Midbrain (tissue), 1 donor: ENCODE data around the gene BBIP1.

Experiments
- DNase-seq: peaks from one replicate; lab custom pipeline; 2025; lab: John Stamatoyannopoulos, UW

Gene BBIP1, protein sequence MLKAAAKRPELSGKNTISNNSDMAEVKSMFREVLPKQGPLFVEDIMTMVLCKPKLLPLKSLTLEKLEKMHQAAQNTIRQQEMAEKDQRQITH

DNA sequence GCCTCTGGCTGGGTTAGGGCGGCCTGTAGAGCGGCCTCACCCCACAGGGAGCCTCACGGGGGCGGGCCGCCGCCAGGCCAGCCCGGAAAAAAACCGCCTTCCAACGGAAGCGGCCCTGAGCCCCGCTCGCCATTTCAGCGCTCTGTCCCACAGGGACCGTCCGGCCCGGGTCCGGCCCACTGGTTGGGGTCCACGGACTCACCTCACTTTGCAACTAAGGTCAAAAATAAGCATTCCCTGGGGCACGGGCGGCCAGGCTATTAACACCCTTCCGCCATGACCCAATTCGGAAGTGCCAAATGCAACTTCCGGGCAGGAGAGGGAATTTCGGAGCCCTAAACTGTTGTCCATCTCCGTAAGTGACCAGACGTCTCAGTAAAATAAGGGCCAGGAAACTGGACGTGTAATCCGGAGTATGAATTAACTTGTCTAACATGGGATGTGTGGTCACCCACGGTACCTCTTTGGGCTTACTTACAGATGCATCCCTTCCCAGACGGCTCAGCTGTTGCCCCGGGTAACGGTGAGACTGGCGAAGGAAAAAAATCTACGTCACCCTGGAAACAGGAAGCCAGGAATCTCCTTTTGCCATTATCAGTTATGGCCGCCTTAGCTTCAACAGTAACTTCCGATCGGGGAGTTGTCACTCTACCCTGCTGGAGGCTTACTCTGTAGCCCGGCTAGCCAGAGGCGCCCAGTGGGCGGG lies at the start of gene BBIP1:
Gene BBIP1 (minus strand): TSS at position 538 of the 706 bp plus-strand sequence. CDS start 1,023 bp downstream, outside the sequence.
- peak; percentile 100 for DNase-seq

DNA sequence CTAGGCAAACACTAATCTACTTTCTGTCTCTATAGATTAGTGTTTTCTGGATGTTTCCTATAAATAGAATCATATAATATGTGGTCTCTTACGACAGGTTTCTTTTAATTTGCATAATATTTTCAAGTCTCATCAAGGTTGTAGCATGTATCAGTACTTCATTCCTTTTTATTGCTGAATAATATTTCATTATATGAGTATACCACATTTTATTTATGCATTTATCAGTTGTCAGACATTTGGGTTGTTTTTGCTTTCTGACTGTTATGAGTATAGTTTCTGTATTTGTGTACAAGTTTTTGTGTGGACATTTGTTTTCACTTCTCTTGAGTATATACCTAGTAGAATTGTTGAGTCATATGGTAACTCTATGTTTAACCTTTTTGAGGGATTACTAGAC lies 48.7 kb upstream of the BBIP1 start:
- DNase-seq = no peak

DNA sequence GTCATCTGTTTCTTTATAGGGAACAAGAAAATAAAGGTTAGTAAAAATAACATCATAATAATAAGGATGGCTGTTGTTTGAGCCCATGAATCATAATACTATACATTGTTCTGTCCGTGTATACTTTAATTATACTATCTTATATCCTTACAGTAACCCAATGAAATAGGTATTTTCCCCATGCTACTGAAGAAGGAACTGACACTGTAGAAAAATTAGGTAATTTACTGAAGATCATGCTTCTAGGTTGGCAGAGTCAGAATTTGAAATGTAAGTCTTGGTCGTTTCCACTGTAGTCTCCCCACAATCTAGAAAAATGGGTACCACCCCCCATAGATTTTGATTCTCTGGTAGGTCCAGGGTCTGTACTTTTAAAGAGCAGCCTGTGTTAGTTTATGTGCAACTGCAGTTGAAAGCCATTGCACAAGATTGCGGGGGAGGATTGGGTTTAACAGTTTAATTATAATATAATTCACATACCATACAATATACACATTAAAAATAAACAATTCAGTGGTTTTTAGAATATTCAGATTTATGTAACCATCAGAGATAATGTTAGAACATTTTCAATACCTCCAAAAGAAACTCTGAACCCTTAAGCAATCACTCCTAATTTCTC lies 48.1 kb upstream of the BBIP1 start:
- no peak for DNase-seq

DNA sequence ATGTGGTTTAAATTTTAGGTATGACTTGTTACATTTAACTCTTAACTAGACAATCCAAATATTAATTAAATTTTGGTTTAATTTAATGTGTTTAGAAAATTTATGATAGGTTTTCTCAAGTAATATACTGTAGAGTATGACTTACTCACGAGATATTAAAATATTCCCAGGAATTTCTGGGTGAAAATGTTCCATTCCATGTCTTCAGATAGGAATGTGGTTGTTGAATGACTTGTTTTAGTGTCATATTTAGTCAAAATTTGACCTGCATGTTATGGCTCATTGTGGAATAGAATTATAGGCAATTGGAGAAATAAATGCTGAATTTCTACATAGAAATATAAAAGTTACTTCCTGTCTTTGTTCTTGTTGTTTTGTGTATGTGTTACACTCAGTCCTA lies 47.2 kb upstream of the BBIP1 start:
- DNase-seq = no peak

DNA sequence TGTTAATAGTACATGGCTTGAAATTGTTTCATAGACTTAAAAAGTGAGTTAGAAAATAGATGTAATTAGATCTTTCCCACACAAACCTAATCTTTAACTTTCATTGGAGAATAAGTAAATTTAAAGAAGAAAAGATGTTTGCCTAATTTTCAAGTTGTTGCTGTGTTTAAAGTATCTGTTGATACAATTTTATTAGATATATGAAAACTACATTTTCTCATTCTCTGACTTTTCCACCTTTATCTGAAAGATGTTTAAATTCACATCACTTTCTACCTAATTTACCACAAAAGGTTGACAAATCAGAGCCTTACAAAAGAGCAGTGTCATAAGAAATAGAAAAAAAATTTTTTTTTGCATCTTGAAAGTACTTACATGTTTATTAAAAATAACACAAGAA lies 46.2 kb upstream of the BBIP1 start:
- DNase-seq = no peak

DNA sequence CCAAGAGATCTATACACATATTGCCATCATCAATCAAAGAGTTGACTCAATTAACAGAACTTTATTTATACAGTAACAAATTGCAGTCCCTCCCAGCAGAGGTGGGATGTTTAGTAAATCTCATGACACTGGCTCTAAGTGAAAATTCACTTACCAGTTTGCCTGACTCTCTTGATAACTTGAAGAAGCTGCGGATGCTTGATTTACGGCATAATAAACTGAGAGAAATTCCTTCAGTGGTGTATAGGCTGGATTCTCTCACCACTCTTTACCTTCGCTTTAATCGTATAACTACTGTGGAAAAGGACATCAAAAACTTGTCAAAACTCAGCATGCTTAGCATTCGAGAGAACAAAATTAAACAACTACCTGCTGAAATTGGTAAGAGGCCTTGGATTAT lies 45.7 kb upstream of the BBIP1 start:
- no peak for DNase-seq

DNA sequence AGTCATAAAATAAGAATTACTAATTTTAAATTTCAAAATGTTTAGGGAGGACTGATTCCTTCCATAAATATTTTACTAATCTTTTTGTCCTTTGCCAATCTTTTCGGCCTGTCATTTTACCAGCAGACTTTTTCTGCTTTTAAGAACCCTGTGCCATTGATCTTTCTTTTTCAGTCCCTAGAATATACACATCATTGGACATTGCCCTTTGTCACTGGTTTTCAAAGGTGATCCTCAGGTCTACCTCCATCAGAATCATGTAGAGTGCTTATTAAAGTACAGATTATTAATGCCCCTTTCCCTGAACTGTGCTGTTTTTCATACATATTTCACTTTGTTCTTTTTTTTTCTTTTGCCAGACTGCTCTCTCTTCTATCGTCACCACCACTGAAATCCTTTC lies 44.2 kb upstream of the BBIP1 start:
- DNase-seq = no peak

DNA sequence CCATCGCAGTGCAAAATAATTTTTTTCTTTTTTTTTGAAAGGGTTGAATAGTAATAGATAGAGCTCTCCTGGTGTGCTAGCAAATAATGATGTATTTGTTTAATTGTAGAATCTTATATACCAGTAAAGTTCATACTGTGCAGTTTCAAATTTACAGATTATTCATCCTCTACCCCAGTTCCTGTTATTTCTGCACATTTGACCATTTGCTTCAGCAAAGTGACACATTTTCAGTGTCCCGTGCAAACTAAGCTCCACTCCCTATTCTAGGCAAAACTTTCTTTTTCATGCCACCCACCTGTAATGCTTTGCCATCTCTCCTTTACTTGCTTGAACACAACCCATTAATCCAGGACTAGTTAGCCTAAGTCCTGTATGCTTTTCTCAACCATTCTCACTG lies 43.5 kb upstream of the BBIP1 start:
- DNase-seq = no peak

DNA sequence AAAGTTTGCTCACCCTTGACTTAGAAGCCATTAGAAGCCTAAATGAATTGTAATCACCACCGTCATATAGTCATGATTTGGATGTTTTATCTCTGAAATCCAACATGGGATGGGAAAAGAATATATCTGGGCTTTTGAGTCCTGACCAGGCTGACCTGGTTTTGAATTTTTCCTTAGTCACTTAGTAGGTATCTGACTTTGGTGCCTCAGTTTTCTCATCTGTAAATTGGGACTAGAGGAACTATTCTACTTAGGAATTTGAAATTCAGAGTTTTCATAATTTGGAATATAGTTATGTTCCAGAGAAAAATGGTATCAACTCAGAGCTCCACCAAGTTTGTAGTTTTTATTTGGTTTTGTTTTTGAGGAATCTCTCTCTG lies 41.3 kb upstream of the BBIP1 start:
- no peak for DNase-seq

DNA sequence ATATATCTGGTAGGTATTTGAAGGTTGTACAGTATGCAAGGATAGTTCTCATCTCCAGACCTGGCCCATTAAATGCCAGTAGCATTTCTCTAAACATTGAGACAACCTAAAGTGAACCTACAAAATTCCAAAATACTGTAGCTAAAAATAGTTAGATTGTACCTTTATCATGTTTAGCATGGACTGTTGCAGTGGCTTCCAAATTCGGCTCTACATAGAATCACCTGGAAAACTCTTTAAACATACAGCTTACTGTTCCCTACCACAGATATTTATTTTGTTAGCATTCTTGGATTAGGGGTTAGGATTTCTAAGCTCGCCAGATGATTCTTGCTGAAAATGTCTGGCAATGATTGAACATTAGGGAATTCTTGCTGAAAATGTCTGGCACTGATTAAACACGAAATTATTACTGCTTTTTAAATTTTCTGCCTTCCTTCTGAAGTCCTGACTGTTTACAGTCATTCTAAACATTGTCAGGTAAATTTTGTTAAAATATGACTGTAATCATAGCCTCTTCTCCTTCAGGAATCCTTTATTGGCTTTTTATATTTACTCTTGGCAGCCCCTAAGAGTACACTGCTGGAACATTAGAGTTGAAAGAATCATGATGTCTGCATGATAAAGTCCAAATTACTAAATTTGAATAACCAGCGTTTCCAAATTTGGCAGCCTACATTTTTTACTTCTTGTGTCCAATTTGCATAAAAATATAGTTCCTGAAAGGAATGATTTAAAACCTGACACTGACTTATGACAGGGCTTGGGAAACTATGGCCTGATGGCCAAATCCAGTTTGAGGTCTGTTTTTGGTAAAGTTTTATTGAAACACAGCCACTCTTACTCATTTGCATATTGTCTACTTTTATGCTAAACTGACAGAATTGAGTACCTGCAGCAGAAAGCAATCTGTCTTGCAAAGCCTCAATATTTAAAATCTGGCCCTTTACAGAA lies 40.7 kb upstream of the BBIP1 start:
- no peak for DNase-seq

DNA sequence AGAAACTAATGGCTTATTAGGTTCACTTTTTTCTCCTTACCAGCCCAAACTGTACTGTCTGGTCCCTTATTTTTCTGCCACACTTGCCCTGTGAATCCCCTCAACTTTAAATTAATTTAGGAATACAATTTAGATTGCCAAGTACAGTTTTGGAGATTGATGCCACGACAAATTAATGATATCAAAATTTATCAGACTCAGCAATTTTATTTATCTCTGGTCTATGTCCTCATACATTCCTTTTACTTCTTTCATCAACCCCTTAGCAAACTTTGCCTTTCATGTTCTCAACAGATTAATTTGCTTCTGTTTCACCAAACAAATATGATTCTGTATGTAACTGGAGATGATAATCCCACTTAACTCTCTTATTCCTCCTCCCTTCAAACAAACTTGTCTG lies 38.6 kb upstream of the BBIP1 start:
- no peak for DNase-seq

DNA sequence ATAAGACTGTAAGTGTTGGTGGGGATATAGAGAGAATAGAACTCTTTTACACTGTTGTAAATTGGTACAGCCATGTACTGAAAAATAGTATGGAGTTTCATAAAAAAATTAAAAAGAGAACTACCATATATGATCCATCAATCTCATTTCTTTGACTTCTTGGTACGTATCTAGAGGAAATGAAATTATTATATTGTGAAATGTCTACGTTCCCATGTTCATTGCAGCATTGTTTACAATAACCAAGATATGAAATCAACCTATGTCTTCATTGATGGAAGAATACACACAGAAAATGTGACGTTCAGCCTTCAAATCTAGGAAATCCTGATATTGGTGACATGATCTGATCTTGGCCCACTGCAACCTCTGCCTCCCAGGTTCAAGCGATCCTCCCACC lies 32.4 kb upstream of the BBIP1 start:
- DNase-seq = no peak

DNA sequence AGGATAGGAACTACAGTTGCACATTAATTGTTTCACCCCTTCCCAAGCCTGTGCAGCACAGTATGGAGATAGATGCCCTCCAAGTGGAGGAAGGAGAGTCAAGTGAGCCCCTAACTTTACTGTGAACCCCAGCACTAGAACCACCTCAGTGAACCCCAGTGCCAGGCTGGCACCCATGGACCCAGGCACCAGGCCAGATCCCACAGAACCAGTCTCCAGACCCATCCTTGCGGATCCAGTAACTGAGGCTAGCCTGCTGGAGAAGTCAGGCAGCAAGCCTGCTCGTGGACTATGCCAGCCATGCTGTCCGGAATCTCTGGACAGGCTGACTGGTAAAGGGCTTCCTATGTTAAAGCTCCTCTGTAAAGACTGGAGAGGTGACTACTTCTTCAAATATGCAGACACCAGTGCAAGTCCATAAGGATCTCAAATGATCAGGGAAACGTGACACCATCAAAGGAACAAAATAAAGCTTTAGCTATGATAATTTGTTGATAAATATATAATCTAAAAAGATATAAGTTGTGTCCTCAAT lies 28.1 kb upstream of the BBIP1 start:
- no peak for DNase-seq

DNA sequence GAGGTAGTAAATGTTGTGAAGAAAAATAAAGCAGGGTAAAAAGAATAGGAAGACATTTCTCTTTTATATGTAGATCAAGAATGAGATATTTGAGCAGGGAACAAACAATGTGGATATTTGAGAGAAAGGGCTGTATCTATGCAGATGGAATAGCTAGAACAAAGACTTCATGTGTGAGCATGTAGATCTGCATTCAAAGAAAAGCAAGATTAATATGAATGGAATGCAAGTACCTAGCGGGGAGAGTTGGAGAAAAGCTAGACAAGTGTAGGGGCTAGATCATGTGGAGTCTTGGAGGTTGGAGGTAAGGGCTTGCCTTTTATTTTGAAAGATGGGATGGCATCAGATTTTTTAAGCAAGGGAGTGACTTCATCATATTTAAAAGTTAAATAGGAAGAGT lies 27.5 kb upstream of the BBIP1 start:
- DNase-seq = no peak

DNA sequence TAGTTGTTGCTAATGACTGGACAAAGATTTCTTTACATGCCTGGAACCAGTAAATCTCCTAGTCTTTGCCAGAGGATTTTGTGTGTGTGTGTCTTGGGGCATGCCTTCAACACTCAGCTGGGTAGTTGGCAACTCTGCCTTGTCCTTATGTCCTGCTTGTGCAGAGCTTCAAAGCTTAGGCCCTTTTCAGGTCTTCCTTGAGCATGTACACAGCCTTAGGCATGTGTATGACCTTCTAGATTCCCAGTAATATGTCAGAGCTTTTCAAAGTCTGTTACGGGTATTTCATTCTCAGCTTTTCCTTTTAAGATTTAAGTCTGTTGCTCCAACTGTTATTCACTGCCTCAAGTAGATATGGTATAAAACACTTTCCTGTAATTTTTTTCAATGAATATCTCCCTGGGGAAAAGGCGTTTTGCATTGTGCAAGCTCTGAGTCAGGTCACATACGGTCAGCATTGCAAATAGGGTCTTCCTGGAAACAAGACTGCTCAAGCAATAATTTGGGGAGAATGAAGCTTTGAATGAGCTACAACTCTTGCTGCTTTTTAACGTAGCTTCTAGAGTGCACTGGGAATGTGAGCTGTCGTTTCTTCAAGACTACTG lies 25.9 kb upstream of the BBIP1 start:
- DNase-seq = no peak

DNA sequence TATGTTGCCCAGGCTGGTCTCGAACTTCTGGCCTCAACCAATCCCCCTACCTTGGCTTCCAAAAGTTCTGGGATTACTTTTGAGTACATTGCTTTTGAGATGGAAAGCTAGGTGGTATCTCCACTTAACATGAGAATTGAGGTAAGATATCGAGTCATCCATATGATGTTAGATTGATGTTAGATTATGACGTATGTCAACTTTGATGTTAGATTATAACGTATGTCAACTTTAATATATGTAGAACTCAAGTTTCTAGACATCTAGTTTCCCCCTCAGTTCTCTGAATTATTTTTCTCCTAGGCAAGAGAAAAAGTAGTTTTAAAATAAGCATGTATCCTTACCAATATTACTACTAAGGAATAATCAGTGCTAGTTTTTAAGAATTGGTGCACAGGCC lies 20.4 kb upstream of the BBIP1 start:
- DNase-seq = no peak

DNA sequence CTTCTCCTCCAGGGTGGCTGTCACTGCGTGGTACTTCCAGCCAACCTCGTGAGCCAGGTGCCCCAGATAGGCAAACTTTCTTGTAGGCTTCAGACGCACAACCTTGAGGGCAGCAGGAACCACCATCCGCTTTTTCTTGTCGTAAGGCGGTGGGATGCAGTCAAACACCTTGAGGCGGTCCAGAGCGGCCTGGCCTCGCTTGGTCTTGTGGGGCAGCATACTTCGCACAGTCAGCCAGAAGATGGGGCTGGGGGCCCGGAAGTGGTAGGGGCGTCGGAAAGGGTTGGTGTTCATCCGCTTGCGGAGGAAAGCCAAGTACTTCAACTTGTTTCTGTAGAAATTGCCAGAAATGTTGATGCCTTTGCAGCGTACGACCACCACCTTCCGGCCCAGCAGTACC lies 17.8 kb upstream of the BBIP1 start:
- DNase-seq = no peak

DNA sequence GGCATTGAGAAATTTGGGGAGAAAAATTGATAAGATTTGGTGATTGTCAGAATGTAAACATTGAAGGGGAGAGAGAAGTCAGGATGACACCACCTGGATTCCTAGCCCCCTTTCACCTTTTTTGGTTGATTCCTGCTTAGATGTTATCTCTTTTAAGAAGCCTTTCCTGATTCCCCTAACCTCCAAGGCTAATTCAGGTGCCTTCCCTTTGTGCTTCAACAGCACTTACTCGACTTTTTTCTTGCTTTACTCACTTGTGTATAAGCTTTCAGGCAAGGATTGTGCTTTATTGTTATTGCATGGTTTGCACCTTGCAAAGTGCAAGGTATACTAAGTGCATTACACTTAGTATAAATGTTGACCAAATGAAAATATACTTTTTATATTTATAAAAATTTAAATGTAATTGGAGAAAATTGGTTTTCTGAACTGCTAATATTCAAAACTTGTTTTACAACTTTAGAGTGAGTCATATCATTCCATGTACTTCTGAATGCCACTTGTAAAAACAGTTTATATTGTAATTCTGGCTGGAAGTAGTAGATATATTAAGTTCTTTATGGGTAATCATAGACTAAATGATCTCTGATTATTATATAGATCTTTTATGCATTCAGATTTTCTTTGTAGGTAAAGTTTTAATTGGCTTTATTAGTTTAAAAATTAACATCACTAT lies 13.7 kb upstream of the BBIP1 start:
- DNase-seq = no peak

DNA sequence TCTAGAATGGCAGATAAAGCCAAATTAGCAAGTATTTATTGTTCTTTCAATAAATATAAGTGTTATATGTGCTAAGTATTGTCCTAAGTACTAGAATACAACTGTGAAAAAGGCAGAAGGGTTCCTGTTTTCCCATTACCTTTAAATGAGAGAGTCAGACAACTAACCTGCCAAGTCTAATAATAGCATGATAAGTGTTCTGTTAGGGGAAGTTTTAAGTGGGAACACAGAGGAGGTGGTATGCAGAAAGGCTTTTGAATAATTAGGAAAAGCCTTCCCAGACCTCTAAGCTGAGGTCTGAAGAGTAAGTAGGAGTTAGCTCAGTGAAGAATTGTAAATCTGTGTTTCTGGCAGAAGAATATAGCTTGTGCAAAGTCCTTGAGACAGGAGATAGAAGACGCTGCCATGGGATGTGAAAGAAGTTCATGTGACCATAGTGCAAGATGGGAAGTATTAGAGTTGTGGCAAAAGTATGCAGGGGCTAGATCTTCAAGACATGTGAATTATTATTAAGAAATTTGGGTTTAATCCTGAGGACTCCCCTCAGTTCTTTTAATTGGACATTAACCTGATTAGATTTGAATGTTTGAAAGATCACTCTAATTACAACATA lies 12.9 kb upstream of the BBIP1 start:
- DNase-seq = no peak

DNA sequence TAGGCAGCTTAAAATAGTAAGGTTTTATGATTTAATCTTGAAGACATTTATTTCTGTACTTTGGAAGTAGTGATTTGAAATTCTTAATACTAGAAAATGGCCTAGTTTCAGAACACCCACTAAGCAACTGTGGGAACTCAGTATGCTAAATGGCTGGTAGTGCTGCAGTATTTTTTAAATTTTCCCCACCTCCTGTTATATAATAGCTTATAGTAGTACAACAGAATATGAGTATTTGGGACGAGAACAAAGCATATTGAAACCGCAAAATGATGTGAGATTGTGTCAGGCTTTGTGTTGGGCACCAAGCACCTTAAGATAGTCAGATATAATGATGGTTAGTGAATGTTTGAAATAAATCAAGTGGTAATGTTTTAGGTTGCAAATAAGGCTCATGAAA lies 8.5 kb upstream of the BBIP1 start:
- no peak for DNase-seq
